ENCODE results near the gene NT5E.
"Not testable (repeated sequence)": the region's sequence is repeated elsewhere in the genome, so short reads cannot be mapped to it uniquely, and the experiment has no call there.

The NT5E gene

DNA sequence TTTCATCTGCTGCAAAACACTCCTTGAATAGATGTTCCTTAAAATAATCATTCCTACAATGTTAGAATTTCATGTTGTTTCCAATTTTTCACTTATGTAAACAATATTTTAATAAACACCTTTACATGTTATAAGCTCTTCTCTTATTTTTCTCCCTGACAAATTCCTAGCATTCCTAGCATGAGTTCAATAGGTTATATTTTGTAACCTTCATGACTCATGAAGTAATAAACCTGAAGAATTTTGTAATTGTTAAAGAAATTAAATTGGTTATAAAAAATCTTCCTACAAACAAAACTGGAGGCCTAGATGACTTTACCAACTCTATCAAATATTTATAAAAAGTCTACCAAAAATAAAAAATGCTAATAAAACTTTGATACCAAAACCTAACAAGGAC is 66.3 kb downstream of the NT5E start:
- in situ Hi-C loops (cut with MboI; ENCODE audit: low pct_unique_long_range_greater_than_20kb, low sequenced_read_pairs, unreplicated experiment) = no loop called here
- TF ChIP-seq, protein P1, sequence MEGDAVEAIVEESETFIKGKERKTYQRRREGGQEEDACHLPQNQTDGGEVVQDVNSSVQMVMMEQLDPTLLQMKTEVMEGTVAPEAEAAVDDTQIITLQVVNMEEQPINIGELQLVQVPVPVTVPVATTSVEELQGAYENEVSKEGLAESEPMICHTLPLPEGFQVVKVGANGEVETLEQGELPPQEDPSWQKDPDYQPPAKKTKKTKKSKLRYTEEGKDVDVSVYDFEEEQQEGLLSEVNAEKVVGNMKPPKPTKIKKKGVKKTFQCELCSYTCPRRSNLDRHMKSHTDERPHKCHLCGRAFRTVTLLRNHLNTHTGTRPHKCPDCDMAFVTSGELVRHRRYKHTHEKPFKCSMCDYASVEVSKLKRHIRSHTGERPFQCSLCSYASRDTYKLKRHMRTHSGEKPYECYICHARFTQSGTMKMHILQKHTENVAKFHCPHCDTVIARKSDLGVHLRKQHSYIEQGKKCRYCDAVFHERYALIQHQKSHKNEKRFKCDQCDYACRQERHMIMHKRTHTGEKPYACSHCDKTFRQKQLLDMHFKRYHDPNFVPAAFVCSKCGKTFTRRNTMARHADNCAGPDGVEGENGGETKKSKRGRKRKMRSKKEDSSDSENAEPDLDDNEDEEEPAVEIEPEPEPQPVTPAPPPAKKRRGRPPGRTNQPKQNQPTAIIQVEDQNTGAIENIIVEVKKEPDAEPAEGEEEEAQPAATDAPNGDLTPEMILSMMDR (IDR thresholded peaks at IDR 0.05; ENCODE audit: extremely low read depth, insufficient read depth, missing control alignments) = no peak
- no peak for DNase-seq (ENCODE audit: low spot score)

- DNase-seq (ENCODE audit: low spot score); in situ Hi-C loops (cut with MboI; ENCODE audit: low pct_unique_long_range_greater_than_20kb, low sequenced_read_pairs, unreplicated experiment): not testable (repeated sequence)
These were observed 74.4 kb downstream of the NT5E start for GRCh38 chr6:85524281-85524680.

DNA sequence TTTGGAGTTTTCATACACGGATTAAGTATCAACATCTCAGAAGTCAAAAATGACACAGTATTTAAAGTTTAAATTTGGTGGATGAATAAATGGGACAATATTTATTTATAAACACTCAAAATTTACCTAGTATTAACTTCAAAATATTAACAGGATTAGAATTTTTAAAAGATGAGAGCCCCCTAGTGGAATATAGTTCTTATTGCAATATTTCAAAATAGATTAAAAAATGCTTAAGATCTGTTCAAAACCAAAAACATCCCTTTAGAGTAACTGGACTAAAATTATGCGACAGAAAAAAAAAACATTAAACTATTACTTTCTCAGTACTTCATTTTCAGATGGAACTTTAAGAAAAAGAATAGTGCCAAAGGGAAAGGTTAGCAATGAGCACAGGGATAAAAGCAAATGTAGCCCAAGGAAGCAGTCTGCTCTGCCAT is 87.2 kb downstream of the NT5E start:
- DNase-seq (ENCODE audit: low spot score) = peak; percentile 9
- TF ChIP-seq, protein P1 (IDR thresholded peaks at IDR 0.05; ENCODE audit: extremely low read depth, insufficient read depth, missing control alignments) = peak; percentile 29
- in situ Hi-C loops (cut with MboI; ENCODE audit: low pct_unique_long_range_greater_than_20kb, low sequenced_read_pairs, unreplicated experiment) = no loop called here

- DNase-seq (ENCODE audit: low spot score) = no peak
- in situ Hi-C loops (cut with MboI; ENCODE audit: low pct_unique_long_range_greater_than_20kb, low sequenced_read_pairs, unreplicated experiment) = no loop called here
- TF ChIP-seq, protein P1 (IDR thresholded peaks at IDR 0.05; ENCODE audit: extremely low read depth, insufficient read depth, missing control alignments) = no peak
These were observed 94.9 kb downstream of the NT5E start for GRCh38 chr6:85544776-85545175.

All from GM13977 (cell line).